Coronary artery (tissue), 2 donors: ENCODE measurements around the gene MACROD2.

Source experiments
- DNase-seq: peaks from one replicate; pipeline ENCODE4 v3.0.0-alpha.2; 2017; ENCODE audit warnings: low spot score
- H3K27ac ChIP-seq, 2 donors: fragments of 200-600 bp; sonication (generic); one replicate each; pipeline ENCODE4 v1.5.1; 2016 to 2019
- H3K4me3 ChIP-seq: fragments of 200-600 bp; sonication (generic); 2 replicates; pipeline ENCODE4 v1.5.1; 2016; ENCODE audit warnings: mild to moderate bottlenecking, moderate library complexity
- CTCF ChIP-seq: fragments of 200-600 bp; sonication (generic); IDR thresholded peaks from one replicate; pipeline ENCODE4 v1.5.1; 2019; ENCODE audit warnings: antibody characterized with exemption

MACROD2 gene

GRCh38 chr20:15222502-15223330, 1227.4 kb downstream of the MACROD2 start:
- no peak for DNase-seq
- no peak overlapping the region for H3K27ac ChIP-seq
- TF ChIP-seq CTCF, result no peak
- no peak overlapping the region for H3K4me3 ChIP-seq

- no peak overlapping the region for H3K27ac ChIP-seq
- no peak for DNase-seq
- H3K4me3 ChIP-seq, result no peak overlapping the region
- no peak for TF ChIP-seq CTCF
These were observed 1228.9 kb downstream of the MACROD2 start for GRCh38 chr20:15224199-15224598.

- no peak for DNase-seq
- TF ChIP-seq CTCF, result no peak
- no peak overlapping the region for H3K4me3 ChIP-seq
- H3K27ac ChIP-seq, result no peak overlapping the region
These were observed 1231.8 kb downstream of the MACROD2 start for GRCh38 chr20:15227102-15227501.

GRCh38 chr20:15232243-15232642, 1236.9 kb downstream of the MACROD2 start:
- H3K4me3 ChIP-seq, result no peak overlapping the region
- no peak overlapping the region for H3K27ac ChIP-seq
- no peak for TF ChIP-seq CTCF
- no peak for DNase-seq

GRCh38 chr20:15235471-15236198, 1240.3 kb downstream of the MACROD2 start:
- Histone ChIP-seq H3K27ac (no peak overlapping the region), H3K4me3 (no peak overlapping the region)
- TF ChIP-seq CTCF, result no peak
- DNase-seq, result no peak

GRCh38 chr20:15236812-15237211, 1241.5 kb downstream of the MACROD2 start:
- Histone ChIP-seq H3K4me3 (no peak overlapping the region), H3K27ac (no peak overlapping the region)
- DNase-seq, result no peak
- no peak for TF ChIP-seq CTCF
